Stimulated activated CD4-positive, alpha-beta T cell treated with anti-CD3 and anti-CD28 coated beads, Interleukin-4, amount 100 ng/mL, for 4 hours (primary cell): ENCODE measurements around the gene CFAP410.

ENCODE experiments used
- DNase-seq, 2 experiments: peaks; one replicate each; pipeline ENCODE4 v3.0.0-alpha.2; 2020

CFAP410 gene

GRCh38 chr21:44330698-44331097, 8.5 kb downstream of the CFAP410 start:
- DNase-seq, result no peak

- DNase-seq, result no peak
Measured at GRCh38 chr21:44329971-44330681, 9.1 kb downstream of the CFAP410 start.

DNA sequence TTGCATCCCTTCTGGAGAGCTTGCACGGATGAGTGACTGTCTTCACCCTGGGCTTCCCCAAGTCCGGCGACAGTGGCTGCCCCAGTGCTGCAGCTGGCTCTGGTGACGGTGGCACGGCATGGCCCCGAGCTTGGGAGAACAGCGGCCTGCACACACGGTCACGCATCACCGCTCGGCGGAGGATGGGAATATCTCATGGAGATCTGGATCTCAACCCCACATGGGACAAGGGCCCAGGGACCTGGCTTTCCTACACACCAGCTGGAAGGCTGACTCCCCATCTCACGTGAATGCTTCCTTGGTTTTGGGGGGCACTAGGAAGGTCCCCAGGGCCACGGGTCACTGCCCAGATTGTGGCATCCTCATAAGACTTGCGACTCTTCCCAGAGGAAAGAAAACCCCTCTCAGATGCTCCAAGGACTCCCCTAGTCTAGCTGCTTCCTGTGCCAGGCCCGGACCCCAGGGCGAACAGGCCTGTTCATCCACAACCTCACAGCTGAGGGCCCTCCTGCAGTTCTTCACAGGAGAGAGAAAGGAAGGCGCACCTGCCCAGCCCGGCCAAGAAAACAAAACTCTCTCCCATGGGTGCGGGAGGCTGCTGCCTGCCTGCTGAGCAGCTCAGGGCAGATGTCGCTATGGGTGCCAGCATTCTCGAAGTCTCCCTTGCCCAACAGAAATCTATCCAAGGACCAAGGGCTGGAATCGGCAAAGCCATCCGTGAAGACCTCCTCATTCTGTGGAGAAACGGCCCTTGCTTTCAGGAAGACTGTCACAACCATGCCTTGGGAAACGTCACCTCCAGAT, 9.9 kb downstream of the CFAP410 start:
- no peak for DNase-seq

- DNase-seq, result no peak
Measured at GRCh38 chr21:44328242-44328895, 10.8 kb downstream of the CFAP410 start.

GRCh38 chr21:44327603-44327974, 11.6 kb downstream of the CFAP410 start:
- DNase-seq, result no peak

- DNase-seq, result no peak
Measured at GRCh38 chr21:44326716-44327602, 12.2 kb downstream of the CFAP410 start.

DNA sequence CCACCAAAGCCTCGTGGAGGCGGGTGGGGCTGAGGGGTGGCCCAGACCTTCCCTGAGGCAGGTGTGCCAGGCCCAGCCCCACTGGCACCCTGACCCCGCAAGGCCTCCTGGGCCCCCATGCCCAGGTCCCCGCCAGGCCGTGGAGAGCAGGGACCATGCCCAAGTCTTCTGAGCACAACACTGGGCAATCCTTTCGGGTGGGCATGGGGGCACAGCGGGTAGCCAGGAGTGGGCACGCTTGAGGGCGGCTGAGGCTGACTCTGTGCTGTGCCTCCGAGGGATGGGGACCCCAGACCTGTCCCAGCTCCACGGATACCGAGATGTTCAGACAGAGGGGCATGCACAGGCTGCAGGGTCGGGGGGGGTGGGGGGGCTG, 12.9 kb downstream of the CFAP410 start:
- DNase-seq, result no peak

DNA sequence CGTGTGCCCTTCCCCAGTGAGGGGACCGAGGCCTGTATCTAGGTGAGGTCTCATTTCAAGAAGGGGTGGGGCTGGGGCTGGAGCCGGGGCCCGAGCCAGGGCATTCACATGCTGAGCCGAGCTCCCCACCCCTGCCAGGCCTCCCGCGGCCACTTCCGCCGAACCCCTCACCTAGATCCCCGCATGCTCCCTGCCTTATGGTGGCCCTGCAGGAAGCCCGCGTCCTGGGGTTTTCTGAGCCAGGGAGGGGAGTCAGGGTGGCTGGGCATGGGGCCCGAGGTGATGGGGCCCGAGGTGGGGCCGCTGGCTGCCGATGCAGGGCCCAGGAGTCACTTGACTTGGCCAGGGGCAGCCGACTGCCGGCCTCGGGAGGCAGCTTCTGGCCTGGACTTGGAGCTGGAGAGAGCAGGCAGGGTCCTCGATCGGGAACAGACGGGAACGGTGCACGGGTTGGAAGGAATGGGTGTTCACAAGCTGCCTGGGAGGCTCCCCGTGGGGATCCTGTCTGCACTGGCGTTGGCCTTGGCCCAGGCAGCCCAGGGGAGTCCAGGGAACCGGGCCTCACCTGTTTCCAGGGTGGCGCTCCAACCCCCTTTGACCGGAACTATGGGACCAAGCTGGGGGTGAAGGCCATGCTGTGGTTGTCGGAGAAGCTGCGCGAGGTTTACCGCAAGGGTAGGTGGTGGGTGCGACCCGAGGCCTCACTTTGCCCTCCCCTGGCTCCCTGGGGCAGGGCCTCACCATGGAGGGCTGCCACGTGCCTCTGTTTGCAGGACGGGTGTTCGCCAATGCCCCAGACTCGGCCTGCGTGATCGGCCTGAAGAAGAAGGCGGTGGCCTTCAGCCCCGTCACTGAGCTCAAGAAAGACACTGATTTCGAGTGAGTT, 13.6 kb downstream of the CFAP410 start:
- no peak for DNase-seq

GRCh38 chr21:44324854-44325107, 14.4 kb downstream of the CFAP410 start:
- DNase-seq, result no peak

GRCh38 chr21:44324106-44324853, 14.9 kb downstream of the CFAP410 start:
- no peak for DNase-seq

- no peak for DNase-seq
Measured at GRCh38 chr21:44323591-44323990, 15.6 kb downstream of the CFAP410 start.

DNA sequence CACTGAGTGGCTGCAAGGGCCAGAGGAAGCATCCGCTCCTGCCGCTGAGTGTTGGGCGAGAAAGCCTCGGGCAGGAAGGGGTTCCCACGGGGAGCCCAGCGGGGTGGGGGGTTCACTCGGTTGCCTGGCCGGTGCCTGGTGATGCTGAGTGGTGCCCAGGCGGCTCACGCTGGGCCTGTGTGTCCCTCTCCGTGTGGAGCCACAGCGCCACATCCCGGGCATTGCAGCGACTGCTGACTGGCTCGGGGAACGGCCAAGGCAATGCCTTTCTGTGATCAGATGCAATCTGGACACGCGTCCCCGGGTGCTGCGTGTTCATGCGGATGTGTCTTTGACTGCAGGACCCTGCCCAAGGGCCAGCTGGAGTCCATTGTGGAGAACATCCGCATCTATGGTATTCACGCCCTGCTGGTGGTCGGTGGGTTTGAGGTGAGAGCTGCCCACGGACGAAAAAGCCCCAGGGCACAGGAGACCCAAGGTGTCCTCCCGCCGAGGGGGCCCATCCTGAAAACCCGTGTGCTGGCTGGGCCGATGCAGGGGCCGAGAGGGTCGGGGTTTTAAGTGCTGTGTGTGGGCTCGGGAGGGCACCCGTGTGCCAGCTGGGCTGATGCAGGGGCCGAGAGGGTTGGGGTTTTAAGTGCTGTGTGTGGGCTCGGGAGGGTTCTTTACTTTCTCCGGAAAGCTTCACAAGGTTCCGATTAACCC, 16.4 kb downstream of the CFAP410 start:
- no peak for DNase-seq

DNA sequence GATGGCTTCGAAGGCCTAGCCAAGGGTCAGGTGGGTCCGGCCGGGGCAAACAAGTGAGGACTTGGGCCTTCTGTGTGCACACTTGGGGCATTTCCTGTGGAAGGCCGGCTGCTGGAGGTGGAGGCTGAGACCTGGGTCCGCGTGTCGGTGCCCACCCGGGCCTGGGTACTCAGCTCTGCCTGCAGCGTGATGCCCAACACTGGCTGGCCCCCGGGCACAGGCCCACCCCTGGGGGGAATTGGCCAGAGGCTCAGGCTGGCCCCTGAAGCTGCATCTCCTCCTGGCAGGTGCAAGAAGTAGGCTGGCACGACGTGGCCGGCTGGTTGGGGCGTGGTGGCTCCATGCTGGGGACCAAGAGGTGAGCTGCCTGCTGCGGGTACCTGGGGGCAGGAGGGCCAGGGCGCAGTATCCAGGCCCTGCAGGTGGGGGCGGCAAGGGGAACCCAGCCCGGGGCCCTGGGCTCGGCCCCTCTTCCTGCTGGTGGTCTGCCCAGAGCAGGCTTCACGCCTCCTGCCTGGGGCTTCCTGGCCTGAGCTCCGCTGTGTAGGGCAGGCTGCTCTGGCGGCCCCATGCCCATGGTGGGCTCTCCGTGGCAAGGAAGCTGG, 17.2 kb downstream of the CFAP410 start:
- DNase-seq, result no peak

GRCh38 chr21:44320847-44321246, 18.3 kb downstream of the CFAP410 start:
- no peak for DNase-seq

DNA sequence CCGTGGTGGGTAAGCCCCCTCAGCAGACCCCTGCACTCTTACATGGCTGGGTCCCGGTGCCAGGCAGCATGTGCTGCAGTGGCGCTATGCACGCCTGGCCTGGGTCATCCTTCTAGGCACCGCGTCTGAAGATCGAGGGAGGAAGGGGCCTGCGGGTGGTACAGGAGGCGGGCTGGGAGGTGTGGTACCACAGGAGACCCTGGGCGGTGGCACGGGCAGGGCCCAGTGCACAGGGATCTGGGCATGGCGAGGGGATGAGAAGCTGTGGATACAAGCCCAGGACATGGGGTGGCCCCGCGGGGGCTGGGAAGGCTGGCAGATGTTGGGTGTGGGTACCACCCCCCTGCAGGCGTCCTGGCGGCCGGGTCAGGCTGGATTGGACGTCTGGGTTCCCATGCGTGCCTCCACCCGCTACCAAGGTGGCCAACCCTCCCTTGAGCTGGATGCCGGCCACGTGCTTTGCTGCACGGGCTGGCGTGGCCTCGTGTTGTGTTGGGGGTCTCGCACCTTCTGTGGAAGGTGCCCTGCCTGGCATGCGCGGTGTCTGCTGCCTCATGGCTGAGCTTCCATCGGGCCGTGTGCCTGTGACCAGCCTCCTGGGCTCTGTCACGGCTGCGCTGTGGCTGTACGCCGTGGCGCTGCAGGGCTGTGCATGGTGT, 19.7 kb downstream of the CFAP410 start:
- no peak for DNase-seq

DNA sequence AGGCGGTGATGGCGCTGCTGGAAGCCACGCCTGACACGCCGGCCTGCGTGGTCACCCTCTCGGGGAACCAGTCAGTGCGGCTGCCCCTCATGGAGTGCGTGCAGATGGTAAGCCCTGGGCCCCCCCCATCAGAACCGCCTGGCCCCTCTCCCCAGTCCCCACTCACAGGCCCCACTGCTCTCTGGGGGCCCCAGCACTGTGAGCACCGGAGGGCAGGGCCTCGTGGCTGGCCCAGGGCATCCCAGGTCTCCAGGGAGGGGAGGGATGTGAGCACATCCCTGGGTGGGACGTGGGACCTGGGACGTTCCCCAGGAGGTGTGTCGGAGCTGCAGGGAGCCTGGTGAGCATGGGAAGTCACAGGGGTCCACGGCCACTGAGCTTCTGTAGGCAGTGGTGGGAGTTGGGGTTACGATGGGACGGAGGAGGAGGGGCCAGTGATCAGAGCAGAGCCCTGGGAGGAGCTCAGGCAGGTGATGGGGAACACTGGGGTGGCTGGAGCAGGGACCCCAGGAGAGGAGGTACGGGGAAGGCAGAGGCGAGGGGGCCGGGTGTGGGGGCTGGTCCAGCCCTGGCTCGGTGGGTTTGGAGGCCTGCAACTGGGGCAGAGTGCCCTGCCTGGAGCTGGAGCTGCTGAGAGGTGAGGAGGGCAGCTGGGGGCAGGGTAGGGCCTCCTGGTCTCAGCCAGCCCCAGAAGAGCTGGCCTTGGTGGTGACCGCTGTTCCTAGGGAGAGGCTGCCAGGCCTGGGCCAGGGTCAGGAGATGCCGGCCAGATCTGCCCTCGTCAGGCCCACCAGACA, 20.5 kb downstream of the CFAP410 start:
- DNase-seq, result no peak

DNA sequence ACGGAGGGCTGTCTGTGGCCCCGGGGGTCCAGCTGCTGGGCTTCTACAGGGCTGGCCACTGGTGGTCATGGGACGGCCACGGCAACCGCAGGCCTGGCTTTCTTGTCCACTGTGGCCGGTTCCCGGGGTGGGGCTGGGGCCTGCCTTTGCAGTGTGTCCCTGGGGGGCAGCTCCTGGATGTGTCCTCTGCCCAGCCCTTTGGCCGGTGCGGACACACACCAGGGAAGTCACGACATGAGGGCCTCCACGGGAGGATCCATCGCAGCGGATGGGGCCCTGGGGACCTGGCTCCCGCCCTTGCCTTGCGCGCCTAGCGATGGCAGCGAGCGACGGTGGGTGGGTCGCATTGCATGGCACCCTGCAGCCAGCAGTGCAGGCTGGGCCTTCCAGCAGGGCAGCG, 21.3 kb downstream of the CFAP410 start:
- no peak for DNase-seq

DNA sequence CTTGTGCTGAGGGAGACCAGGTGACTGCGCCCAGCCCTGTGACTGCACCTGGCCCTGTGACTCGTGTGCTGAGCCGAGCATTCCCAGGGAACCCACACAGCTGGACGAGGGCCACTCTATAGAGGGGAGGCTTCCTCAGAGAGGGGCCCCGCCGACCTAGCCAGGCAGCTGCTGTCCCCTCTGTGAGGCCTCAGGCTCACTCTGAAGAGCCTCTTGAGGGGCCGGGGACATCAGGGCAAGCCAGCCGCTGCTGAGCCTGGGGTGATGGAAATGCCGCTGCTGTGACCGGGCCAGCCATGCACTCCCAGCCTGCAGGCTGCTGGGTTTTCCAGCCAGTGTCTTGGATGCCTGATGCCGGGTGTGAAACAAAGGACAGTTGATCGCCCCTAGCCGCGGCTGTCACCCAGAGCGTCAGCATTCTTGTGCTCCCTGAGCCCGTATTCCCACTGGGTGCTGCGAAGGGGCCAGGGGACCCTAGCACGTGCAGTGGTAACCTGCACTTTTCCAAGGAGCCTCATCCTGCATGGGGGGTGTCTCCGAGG, 21.9 kb downstream of the CFAP410 start:
- DNase-seq, result no peak
